Activated CD4-positive, alpha-beta memory T cell treated with anti-CD3 and anti-CD28 coated beads, Interleukin-2, amount 10 ng/mL, durations not matched to agents 7 days and 5 days (primary cell): ENCODE results near the gene CKB. TPM values are rescaled to one million over a fixed set of nuclear protein-coding genes. Genes with fewer than 3 reads are reported as not detected.

Source experiments
- total RNA-seq, 2 experiments: library from RNA; stranded (reverse); gene quantifications; one replicate each; pipeline ENCODE4 v1.2.3, GENCODE V29; 2021

CKB gene
- total RNA-seq, 2 experiments from 2014 or later: 3.8 to 5.5 TPM

Other genes with a start within 250 kb of the CKB start
- gene EIF5, start 188.6 kb downstream of the CKB start, total RNA-seq: 100 to 1,000 TPM; 188 to 197 TPM
- 10 to 100 TPM; 76.0 to 84.2 TPM for gene MARK3, start 137.4 kb downstream of the CKB start, total RNA-seq
- 1 to 10 TPM; 4.5 to 5.1 TPM for gene TRMT61A, start 6.4 kb upstream of the CKB start, total RNA-seq
- gene BAG5, start 39.8 kb upstream of the CKB start, total RNA-seq: 10 to 100 TPM; 29.1 to 29.9 TPM
- 10 to 100 TPM; 27.5 to 31.0 TPM for gene COA8, start 40.1 kb upstream of the CKB start, total RNA-seq
- gene KLC1, start 106.4 kb upstream of the CKB start, total RNA-seq: 100 to 1,000 TPM; 152 to 160 TPM
- gene XRCC3, start 192.6 kb upstream of the CKB start, total RNA-seq: 10 to 100 TPM; 35.9 to 39.6 TPM
- gene ZFYVE21, start 193.0 kb upstream of the CKB start, total RNA-seq: 10 to 100 TPM; 17.4 to 17.8 TPM